Measurements from ENCODE around the gene MAL. TPM values are rescaled to one million over a fixed set of nuclear protein-coding genes. Genes with fewer than 3 reads are reported as not detected.

The MAL gene
- total and polyA plus RNA-seq, 2 experiments from 2014 or later, result 0.24 to 0.31 TPM

DNA sequence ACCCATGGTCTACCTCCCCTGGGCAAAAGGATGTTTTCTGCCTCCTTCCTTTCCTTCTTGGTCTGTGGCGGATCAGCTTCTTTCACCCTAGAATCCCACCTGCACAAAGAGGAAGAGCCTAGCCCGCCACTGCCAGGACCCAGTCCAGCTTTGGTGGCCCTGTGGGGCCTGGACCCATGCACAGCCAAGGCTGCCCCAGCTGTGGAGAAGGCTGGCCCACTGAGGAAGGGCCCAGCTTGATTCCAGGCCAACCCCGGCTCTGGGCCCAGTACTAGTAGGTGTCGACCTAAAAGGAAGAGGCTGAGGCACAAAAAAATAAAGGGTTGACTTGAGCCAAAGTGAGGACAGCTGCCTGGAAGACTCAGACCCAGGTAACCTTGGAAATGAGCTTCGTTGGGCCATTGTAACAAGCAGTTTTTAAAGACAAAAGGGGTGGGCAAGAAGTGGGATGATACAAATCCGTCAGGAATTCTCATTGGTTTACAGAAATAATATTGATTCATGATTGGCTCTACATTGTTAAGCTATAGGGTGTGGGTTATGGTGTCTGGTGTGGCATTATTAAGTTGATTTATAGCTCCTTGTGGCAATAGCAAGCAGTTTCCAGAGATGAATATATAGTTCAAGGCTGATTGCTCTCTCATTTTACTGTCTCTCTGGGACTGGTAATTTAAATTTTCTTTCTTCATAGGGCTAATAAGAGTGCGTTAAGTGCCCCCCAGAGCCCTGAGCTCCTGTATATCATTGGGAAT, 29.8 kb upstream of the MAL start (continued):
- TF ChIP-seq, protein P1, sequence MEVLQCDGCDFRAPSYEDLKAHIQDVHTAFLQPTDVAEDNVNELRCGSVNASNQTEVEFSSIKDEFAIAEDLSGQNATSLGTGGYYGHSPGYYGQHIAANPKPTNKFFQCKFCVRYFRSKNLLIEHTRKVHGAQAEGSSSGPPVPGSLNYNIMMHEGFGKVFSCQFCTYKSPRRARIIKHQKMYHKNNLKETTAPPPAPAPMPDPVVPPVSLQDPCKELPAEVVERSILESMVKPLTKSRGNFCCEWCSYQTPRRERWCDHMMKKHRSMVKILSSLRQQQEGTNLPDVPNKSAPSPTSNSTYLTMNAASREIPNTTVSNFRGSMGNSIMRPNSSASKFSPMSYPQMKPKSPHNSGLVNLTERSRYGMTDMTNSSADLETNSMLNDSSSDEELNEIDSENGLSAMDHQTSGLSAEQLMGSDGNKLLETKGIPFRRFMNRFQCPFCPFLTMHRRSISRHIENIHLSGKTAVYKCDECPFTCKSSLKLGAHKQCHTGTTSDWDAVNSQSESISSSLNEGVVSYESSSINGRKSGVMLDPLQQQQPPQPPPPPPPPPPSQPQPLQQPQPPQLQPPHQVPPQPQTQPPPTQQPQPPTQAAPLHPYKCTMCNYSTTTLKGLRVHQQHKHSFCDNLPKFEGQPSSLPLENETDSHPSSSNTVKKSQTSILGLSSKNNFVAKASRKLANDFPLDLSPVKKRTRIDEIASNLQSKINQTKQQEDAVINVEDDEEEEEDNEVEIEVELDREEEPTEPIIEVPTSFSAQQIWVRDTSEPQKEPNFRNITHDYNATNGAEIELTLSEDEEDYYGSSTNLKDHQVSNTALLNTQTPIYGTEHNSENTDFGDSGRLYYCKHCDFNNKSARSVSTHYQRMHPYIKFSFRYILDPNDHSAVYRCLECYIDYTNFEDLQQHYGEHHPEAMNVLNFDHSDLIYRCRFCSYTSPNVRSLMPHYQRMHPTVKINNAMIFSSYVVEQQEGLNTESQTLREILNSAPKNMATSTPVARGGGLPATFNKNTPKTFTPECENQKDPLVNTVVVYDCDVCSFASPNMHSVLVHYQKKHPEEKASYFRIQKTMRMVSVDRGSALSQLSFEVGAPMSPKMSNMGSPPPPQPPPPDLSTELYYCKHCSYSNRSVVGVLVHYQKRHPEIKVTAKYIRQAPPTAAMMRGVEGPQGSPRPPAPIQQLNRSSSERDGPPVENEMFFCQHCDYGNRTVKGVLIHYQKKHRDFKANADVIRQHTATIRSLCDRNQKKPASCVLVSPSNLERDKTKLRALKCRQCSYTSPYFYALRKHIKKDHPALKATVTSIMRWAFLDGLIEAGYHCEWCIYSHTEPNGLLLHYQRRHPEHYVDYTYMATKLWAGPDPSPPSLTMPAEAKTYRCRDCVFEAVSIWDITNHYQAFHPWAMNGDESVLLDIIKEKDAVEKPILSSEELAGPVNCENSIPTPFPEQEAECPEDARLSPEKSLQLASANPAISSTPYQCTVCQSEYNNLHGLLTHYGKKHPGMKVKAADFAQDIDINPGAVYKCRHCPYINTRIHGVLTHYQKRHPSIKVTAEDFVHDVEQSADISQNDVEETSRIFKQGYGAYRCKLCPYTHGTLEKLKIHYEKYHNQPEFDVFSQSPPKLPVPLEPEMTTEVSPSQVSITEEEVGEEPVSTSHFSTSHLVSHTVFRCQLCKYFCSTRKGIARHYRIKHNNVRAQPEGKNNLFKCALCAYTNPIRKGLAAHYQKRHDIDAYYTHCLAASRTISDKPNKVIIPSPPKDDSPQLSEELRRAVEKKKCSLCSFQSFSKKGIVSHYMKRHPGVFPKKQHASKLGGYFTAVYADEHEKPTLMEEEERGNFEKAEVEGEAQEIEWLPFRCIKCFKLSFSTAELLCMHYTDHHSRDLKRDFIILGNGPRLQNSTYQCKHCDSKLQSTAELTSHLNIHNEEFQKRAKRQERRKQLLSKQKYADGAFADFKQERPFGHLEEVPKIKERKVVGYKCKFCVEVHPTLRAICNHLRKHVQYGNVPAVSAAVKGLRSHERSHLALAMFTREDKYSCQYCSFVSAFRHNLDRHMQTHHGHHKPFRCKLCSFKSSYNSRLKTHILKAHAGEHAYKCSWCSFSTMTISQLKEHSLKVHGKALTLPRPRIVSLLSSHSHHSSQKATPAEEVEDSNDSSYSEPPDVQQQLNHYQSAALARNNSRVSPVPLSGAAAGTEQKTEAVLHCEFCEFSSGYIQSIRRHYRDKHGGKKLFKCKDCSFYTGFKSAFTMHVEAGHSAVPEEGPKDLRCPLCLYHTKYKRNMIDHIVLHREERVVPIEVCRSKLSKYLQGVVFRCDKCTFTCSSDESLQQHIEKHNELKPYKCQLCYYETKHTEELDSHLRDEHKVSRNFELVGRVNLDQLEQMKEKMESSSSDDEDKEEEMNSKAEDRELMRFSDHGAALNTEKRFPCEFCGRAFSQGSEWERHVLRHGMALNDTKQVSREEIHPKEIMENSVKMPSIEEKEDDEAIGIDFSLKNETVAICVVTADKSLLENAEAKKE (CRISPR knock-in tag; IDR thresholded peaks at IDR 0.05), result no peak
- TF ChIP-seq POLR2AphosphoS5 (IDR thresholded peaks at IDR 0.05; ENCODE audit: low read depth), result no peak

DNA sequence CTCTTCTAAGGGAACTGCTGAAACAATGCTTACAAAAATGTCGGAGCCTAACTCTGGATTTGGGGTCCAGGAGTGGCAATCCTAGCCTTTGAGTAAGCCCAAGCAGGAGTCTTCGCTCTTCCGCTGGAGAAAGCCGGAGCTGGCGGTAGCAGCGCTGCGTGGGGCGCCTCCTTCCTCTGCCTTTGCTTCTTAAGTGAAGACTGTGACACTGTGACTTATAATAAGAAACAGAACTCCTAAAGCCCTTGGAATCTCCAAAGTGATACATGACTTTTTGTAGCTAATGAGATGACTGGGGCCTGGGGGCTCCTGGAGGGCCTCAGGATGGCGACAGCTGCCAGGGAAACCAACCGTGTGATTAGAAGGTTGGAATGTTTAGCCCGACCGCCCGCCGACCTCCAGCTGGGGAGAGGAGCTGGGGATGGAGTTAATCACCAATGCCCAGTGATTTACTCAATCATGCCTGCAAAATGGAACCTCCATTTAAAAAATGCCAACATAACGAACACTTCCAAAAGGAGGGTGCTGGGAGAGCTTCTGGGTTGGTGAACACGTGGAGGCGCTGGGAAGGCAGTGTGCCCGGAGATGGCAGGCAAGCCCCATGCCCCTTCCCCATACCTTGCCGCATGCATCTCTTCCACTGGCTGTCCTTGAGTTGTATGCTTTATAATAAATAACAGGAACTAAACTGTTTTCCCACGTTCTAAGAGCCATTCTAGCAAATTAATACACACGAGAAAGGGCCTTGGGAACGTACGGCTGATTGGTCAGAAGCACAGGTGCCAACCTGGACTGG, 29.0 kb upstream of the MAL start:
- Histone ChIP-seq H3K27ac (ENCODE audit: low read depth) (no peak overlapping the region), H3K4me2 (no peak overlapping the region), H3K36me3 (ENCODE audit: insufficient read depth) (no peaks in the 10 kb centered on the region), H3K4me3 (no peak overlapping the region), H3K4me1 (ENCODE audit: insufficient read depth) (peaks cover 3% of the 10 kb centered on the region; the same call in 1 of the 2 replicates), H3F3A (replicated peaks; ENCODE audit: low read depth) (no peaks in the 10 kb centered on the region), H3K27me3 (ENCODE audit: insufficient read depth) (peaks cover 26% of the 10 kb centered on the region), H3K9me2 (ENCODE audit: insufficient read depth) (no peaks in the 10 kb centered on the region), H3K79me2 (replicated peaks; ENCODE audit: insufficient read depth) (no peaks in the 10 kb centered on the region), H2AFZ (no peak overlapping the region), H4K20me1 (replicated peaks; ENCODE audit: insufficient read depth) (no peaks in the 10 kb centered on the region)
- no peaks in the 10 kb centered on the region for H3K36me3 Mint-ChIP-seq (ENCODE audit: low read depth)
- no peak for DNase-seq (ENCODE audit: low spot score)
- no peak overlapping the region for H3K27ac Mint-ChIP-seq
- no peak for ATAC-seq
- no peaks in the 10 kb centered on the region; the same call in 1 of the 3 replicates for H3K4me1 Mint-ChIP-seq
- peaks cover 19% of the 10 kb centered on the region for H3K27me3 Mint-ChIP-seq (ENCODE audit: insufficient read depth, low read depth, poor library complexity)
- H3K4me3 Mint-ChIP-seq, result no peak overlapping the region
- H3K9me3 Mint-ChIP-seq, result no peaks in the 10 kb centered on the region
- TF ChIP-seq EZH2phosphoT487 (IDR thresholded peaks at IDR 0.05; ENCODE audit: unreplicated experiment) (no peak), CREB1 (CRISPR knock-in tag; IDR thresholded peaks at IDR 0.05; ENCODE audit: low read depth) (no peak), NANOG (IDR thresholded peaks at IDR 0.05; ENCODE audit: borderline replicate concordance) (no peak), ZNF331 (CRISPR knock-in tag; IDR thresholded peaks at IDR 0.05; ENCODE audit: low read depth) (no peak), JUNB (IDR thresholded peaks at IDR 0.05; ENCODE audit: unreplicated experiment) (no peak), EZH2 (IDR thresholded peaks at IDR 0.05; ENCODE audit: low read depth, unreplicated experiment) (no peak)
- TF ChIP-seq, protein P1 (CRISPR knock-in tag; IDR thresholded peaks at IDR 0.05), result no peak
